Upper lobe of left lung (tissue), 6 donors: ENCODE measurements around the gene IL36B. TPM values are rescaled to one million over a fixed set of nuclear protein-coding genes. Genes with fewer than 3 reads are reported as not detected.

Experiments
- ATAC-seq, 2 donors: fragments of 200-7000 bp; cut with Tn5 transposase; one replicate each; pipeline ENCODE4 v1.9.1; 2022; ENCODE audit warnings: mild to moderate bottlenecking in 2 of 2, moderate library complexity in 2 of 2; ENCODE audit not compliant: low FRiP score in 2 of 2
- DNase-seq, 2 donors: peaks; one replicate each; pipeline ENCODE4 v3.0.0-alpha.2; 2019 to 2020
- H3K27ac ChIP-seq, 4 donors: fragments of 200-600 bp; sonication (generic); one replicate each; pipeline ENCODE4 v1.5.1; 2016 to 2019
- H3K27me3 ChIP-seq, 4 donors: fragments of 200-600 bp; sonication (generic); one replicate each; pipeline ENCODE4 v1.5.1; 2017 to 2019
- H3K36me3 ChIP-seq, 4 donors: fragments of 200-600 bp; sonication (generic); one replicate each; pipeline ENCODE4 v1.5.1; 2016 to 2019
- H3K4me1 ChIP-seq, 4 donors: fragments of 200-600 bp; sonication (generic); one replicate each; pipeline ENCODE4 v1.5.1; 2018 to 2019
- H3K4me3 ChIP-seq, 4 donors: fragments of 200-600 bp; sonication (generic); one replicate each; pipeline ENCODE4 v1.5.1; 2017 to 2019; ENCODE audit warnings: mild to moderate bottlenecking in 2 of 4, moderate library complexity in 1 of 4
- H3K9me3 ChIP-seq, 4 donors: fragments of 200-600 bp; sonication (generic); one replicate each; pipeline ENCODE4 v1.5.1; 2018 to 2019
- EP300 ChIP-seq, 4 donors: sonication (generic); formaldehyde crosslinking; IDR thresholded peaks; one replicate each; pipeline ENCODE4 v1.5.1; 2017; ENCODE audit warnings: antibody characterized with exemption in 4 of 4, control low read depth in 2 of 4
- POLR2A ChIP-seq, 4 donors: fragments of 450-650 bp; IDR thresholded peaks; one replicate each; pipeline ENCODE4 v1.5.1; 2016 to 2017; ENCODE audit warnings: antibody characterized with exemption in 4 of 4, mild to moderate bottlenecking in 2 of 4
- POLR2AphosphoS5 ChIP-seq, 2 donors: sonication (generic); formaldehyde crosslinking; IDR thresholded peaks; one replicate each; pipeline ENCODE4 v1.5.1; 2017; ENCODE audit warnings: antibody characterized with exemption in 2 of 2
- WGBS, 2 donors: methylation state at CpG; one replicate each; pipeline ENCODE4 v1.1.5; 2017 to 2018; 5-methylcytosine and 5-hydroxymethylcytosine counted together
- total RNA-seq, 6 donors: library from RNA; depleted of rRNA in 4 of 6; stranded (reverse); fragments of >200 nt in 4 of 6; gene quantifications; one replicate each; pipeline versions ENCODE4 v1.1.0 to v1.2.1, GENCODE V29; 2016 to 2021
- TF ChIP-seq, protein P1 (sequence below), 6 experiments: fragments of 450-650 bp in 4 of 6; fragments of 200-600 bp in 2 of 6; sonication (generic) in 2 of 6; IDR thresholded peaks; one replicate each; pipeline ENCODE4 v1.5.1; 2016 to 2019; ENCODE audit warnings: antibody characterized with exemption in 6 of 6
- donor health status: DM: no; HTN: no; CAD: no; lungs with moderate emphysema.
- donor health status: DM: no; HTN: yes; CAD: no; lungs with severe emphysema.

The IL36B gene
- total RNA-seq, 6 donors from 2014 or later, result not detected

- DNase-seq, result no peak
- Histone ChIP-seq H3K4me3 (no peak overlapping the region), H3K27ac (no peak overlapping the region), H3K36me3 (no peaks in the 10 kb centered on the region), H3K4me1 (no peaks in the 10 kb centered on the region), H3K27me3 (no peaks in the 10 kb centered on the region), H3K9me3 (peaks cover 0 to 3% (median 0%) of the 10 kb centered on the region in 4 donors)
- TF ChIP-seq, protein P1, sequence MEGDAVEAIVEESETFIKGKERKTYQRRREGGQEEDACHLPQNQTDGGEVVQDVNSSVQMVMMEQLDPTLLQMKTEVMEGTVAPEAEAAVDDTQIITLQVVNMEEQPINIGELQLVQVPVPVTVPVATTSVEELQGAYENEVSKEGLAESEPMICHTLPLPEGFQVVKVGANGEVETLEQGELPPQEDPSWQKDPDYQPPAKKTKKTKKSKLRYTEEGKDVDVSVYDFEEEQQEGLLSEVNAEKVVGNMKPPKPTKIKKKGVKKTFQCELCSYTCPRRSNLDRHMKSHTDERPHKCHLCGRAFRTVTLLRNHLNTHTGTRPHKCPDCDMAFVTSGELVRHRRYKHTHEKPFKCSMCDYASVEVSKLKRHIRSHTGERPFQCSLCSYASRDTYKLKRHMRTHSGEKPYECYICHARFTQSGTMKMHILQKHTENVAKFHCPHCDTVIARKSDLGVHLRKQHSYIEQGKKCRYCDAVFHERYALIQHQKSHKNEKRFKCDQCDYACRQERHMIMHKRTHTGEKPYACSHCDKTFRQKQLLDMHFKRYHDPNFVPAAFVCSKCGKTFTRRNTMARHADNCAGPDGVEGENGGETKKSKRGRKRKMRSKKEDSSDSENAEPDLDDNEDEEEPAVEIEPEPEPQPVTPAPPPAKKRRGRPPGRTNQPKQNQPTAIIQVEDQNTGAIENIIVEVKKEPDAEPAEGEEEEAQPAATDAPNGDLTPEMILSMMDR (IDR thresholded peaks at IDR 0.05), result no peak
- TF ChIP-seq EP300 (IDR thresholded peaks at IDR 0.05) (no peak), POLR2AphosphoS5 (IDR thresholded peaks at IDR 0.05) (no peak), POLR2A (IDR thresholded peaks at IDR 0.05) (no peak)
- ATAC-seq, result no peak
- WGBS, 2 donors, result 39 to 52% methylated on average over 2 of the region's 2 CpGs
These were observed 40.9 kb upstream of the IL36B start for GRCh38 chr2:113093613-113093977.

GRCh38 chr2:113092864-113093612, 40.4 kb upstream of the IL36B start:
- H3K4me1 ChIP-seq, result no peaks in the 10 kb centered on the region
- H3K27me3 ChIP-seq, result no peaks in the 10 kb centered on the region
- TF ChIP-seq EP300 (IDR thresholded peaks at IDR 0.05) (no peak), POLR2AphosphoS5 (IDR thresholded peaks at IDR 0.05) (no peak), POLR2A (IDR thresholded peaks at IDR 0.05) (no peak)
- TF ChIP-seq, protein P1 (IDR thresholded peaks at IDR 0.05), result no peak
- H3K4me3 ChIP-seq, result no peak overlapping the region
- WGBS, 2 donors, result 77 to 92% methylated on average over 4 to 5 of the region's 5 CpGs
- no peak overlapping the region for H3K27ac ChIP-seq
- DNase-seq (no peak), ATAC-seq (no peak)
- H3K36me3 ChIP-seq, result no peaks in the 10 kb centered on the region
- H3K9me3 ChIP-seq, result peaks cover 0 to 3% (median 0%) of the 10 kb centered on the region in 4 donors

- no peaks in the 10 kb centered on the region for H3K9me3 ChIP-seq
- TF ChIP-seq EP300 (IDR thresholded peaks at IDR 0.05), result no peak
- TF ChIP-seq, protein P1 (IDR thresholded peaks at IDR 0.05), result no peak
- no peak for TF ChIP-seq POLR2A (IDR thresholded peaks at IDR 0.05)
- ATAC-seq, result no peak
- H3K4me1 ChIP-seq, result no peaks in the 10 kb centered on the region
- H3K4me3 ChIP-seq, result no peak overlapping the region
- no peak for DNase-seq
- no peaks in the 10 kb centered on the region for H3K36me3 ChIP-seq
- H3K27ac ChIP-seq, result no peak overlapping the region
- no peaks in the 10 kb centered on the region for H3K27me3 ChIP-seq
- 71 to 76% methylated on average over 4 of the region's 4 CpGs for WGBS, 2 donors
These were observed 38.7 kb upstream of the IL36B start for GRCh38 chr2:113091231-113091896.

GRCh38 chr2:113089916-113090315, 37.2 kb upstream of the IL36B start:
- TF ChIP-seq POLR2A (IDR thresholded peaks at IDR 0.05), result no peak
- TF ChIP-seq, protein P1 (IDR thresholded peaks at IDR 0.05), result no peak
- TF ChIP-seq POLR2AphosphoS5 (IDR thresholded peaks at IDR 0.05), result no peak
- no peak for TF ChIP-seq EP300 (IDR thresholded peaks at IDR 0.05)
- Histone ChIP-seq H3K4me3 (no peak overlapping the region), H3K36me3 (no peaks in the 10 kb centered on the region), H3K27ac (no peak overlapping the region), H3K9me3 (no peaks in the 10 kb centered on the region), H3K27me3 (no peaks in the 10 kb centered on the region), H3K4me1 (no peaks in the 10 kb centered on the region)
- ATAC-seq (no peak), DNase-seq (no peak)
